Endothelial cell (in vitro differentiated cells): ENCODE data around the gene DOK6. TPM values are rescaled to one million over a fixed set of nuclear protein-coding genes. Genes with fewer than 3 reads are reported as not detected.

Source experiments
- DNase-seq: peaks from one replicate; pipeline ENCODE4 v3.0.0; 2021; ENCODE audit warnings: low spot score
- H3K27ac Mint-ChIP-seq: one replicate; pipeline ENCODE4 v1.8.0; 2021; ENCODE audit warnings: mixed read lengths, inconsistent platforms; ENCODE audit not compliant: unreplicated experiment
- H3K27me3 Mint-ChIP-seq: one replicate; pipeline ENCODE4 v1.8.0; 2021; ENCODE audit warnings: mild to moderate bottlenecking, moderate library complexity, mixed read lengths, inconsistent platforms; ENCODE audit not compliant: unreplicated experiment
- H3K36me3 Mint-ChIP-seq: one replicate; pipeline ENCODE4 v1.8.0; 2021; ENCODE audit warnings: mild to moderate bottlenecking, low read depth, mixed read lengths, inconsistent platforms; ENCODE audit not compliant: unreplicated experiment
- H3K4me1 Mint-ChIP-seq: one replicate; pipeline ENCODE4 v1.8.0; 2021; ENCODE audit warnings: mild to moderate bottlenecking, mixed read lengths, inconsistent platforms; ENCODE audit not compliant: unreplicated experiment
- H3K4me3 Mint-ChIP-seq: one replicate; pipeline ENCODE4 v1.8.0; 2021; ENCODE audit warnings: mild to moderate bottlenecking, mixed read lengths, inconsistent platforms; ENCODE audit not compliant: unreplicated experiment
- H3K9me3 Mint-ChIP-seq: one replicate; pipeline ENCODE4 v1.8.0; 2021; ENCODE audit warnings: mixed read lengths, inconsistent platforms; ENCODE audit not compliant: unreplicated experiment
- total RNA-seq: library from RNA; stranded (reverse); fragmentation: NEBNext Ultra II Directional; extraction: Animal tissue kit (Norgen Biotek cat#: 25700); gene quantifications from one replicate; pipeline ENCODE4 v1.2.1, GENCODE V29; 2021; ENCODE audit not compliant: unreplicated experiment
- TF ChIP-seq, protein P1 (sequence below): fragments of 200-600 bp; sonication (generic); IDR thresholded peaks from one replicate; pipeline ENCODE4 v1.5.0; 2021; ENCODE audit warnings: antibody characterized with exemption; ENCODE audit not compliant: unreplicated experiment

DOK6 gene
- total RNA-seq, 1 donor from 2014 or later = 2.2 TPM

DNA sequence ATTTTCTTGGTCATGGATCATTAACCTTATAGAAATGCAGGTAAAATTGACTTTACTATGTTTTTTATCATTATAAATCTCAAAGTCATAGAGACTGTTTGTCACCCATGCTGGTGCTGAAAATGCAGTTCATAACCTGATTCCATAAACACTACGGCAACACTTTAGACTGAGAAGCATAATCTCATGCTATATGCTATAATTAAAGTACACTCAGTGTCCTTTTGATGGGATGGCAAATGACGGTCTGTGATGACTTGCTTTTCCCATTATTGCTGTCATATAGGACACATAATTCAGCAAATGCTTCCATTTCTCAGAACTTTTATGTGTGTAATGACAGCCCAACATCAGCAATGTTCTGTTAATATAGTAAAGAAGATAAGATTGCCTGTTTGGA, 384.1 kb downstream of the DOK6 start:
- H3K36me3 Mint-ChIP-seq = no peaks in the 10 kb centered on the region
- no peaks in the 10 kb centered on the region for H3K9me3 Mint-ChIP-seq
- no peaks in the 10 kb centered on the region for H3K27me3 Mint-ChIP-seq
- no peak for DNase-seq
- H3K4me3 Mint-ChIP-seq = no peak overlapping the region
- no peak overlapping the region for H3K27ac Mint-ChIP-seq
- no peaks in the 10 kb centered on the region for H3K4me1 Mint-ChIP-seq
- TF ChIP-seq, protein P1, sequence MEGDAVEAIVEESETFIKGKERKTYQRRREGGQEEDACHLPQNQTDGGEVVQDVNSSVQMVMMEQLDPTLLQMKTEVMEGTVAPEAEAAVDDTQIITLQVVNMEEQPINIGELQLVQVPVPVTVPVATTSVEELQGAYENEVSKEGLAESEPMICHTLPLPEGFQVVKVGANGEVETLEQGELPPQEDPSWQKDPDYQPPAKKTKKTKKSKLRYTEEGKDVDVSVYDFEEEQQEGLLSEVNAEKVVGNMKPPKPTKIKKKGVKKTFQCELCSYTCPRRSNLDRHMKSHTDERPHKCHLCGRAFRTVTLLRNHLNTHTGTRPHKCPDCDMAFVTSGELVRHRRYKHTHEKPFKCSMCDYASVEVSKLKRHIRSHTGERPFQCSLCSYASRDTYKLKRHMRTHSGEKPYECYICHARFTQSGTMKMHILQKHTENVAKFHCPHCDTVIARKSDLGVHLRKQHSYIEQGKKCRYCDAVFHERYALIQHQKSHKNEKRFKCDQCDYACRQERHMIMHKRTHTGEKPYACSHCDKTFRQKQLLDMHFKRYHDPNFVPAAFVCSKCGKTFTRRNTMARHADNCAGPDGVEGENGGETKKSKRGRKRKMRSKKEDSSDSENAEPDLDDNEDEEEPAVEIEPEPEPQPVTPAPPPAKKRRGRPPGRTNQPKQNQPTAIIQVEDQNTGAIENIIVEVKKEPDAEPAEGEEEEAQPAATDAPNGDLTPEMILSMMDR = no peak

DNA sequence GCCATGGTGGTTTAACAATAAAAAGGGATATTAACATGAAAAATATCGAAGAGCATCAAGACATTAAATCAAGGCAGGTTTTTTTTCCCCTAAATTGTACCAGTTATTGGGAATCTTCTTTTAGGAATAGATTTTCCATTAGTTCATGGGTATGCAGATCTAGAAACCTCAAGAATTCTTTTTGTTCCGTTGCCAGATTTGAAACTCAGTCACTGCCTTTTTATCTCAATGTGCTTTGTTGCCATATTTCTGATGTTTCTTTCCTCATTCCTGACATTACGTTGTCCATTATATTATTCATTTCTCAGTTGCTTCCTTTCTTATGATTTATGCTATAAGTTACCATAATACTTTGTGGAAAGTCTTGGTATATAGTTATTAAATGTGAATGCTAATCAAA, 384.8 kb downstream of the DOK6 start:
- no peaks in the 10 kb centered on the region for H3K9me3 Mint-ChIP-seq

DNA sequence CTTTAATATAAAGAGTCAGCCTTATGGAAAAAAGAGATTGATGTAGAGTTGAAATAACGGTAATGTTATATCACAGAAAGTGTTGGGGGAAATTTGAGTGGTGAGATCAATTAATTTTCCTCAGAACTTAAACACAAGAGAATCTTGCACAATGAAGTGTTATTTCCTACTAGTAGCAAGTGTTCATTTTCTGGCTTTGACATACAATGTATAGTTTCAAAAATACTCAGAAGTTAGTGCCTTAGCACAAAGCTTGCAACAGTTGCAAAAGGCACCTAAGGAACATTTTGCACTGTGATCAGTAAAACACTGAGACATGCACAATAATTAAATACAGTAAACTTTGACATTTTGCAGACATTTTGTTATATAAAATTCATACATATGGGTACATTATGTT, 385.7 kb downstream of the DOK6 start:
- no peaks in the 10 kb centered on the region for H3K4me1 Mint-ChIP-seq
- H3K27ac Mint-ChIP-seq = no peak overlapping the region
- no peaks in the 10 kb centered on the region for H3K27me3 Mint-ChIP-seq
- no peak for DNase-seq
- H3K36me3 Mint-ChIP-seq = no peaks in the 10 kb centered on the region
- no peaks in the 10 kb centered on the region for H3K9me3 Mint-ChIP-seq
- no peak overlapping the region for H3K4me3 Mint-ChIP-seq
- TF ChIP-seq, protein P1 = no peak

More for the DNA sequence above, 384.8 kb downstream of the DOK6 start:
- H3K36me3 Mint-ChIP-seq = no peaks in the 10 kb centered on the region
- no peak for DNase-seq
- no peak overlapping the region for H3K27ac Mint-ChIP-seq
- TF ChIP-seq, protein P1 = no peak
- no peak overlapping the region for H3K4me3 Mint-ChIP-seq
- no peaks in the 10 kb centered on the region for H3K4me1 Mint-ChIP-seq
- no peaks in the 10 kb centered on the region for H3K27me3 Mint-ChIP-seq

DNA sequence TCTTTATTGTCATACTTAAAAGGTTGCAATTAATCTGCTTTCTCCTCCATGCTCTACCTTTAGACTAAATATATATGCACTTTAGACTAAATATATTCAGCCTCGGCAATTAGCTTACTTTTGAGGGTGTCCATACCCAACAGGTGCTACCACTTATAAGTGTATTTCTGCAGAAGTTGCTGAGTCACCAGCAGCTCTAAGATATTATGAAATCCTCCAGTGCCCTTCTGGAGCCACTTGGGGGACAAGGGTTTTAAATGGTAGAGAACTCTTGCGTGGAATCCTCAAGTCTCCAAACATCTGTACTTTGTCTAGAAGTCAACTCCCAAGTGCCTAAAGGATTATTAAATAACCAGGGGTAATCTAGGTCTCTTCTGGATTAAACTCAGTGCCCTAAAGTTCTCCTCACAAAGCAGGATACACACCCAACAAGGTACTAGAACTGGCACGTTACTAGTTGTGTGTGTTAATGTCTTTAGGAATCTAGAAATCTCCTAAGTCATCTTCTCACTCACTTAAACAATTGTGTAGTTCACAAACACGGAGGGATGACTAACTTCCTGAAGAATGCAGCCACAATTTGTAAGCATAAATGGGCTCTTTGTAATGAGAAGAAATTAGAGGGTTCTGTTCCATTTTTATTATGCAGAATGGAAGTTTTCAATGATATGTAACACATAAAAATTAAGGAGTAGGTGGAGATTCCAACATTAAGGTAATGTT, 387.3 kb downstream of the DOK6 start:
- H3K9me3 Mint-ChIP-seq = no peaks in the 10 kb centered on the region
- H3K27ac Mint-ChIP-seq = no peak overlapping the region
- no peaks in the 10 kb centered on the region for H3K4me1 Mint-ChIP-seq
- no peak overlapping the region for H3K4me3 Mint-ChIP-seq
- TF ChIP-seq, protein P1 = no peak
- DNase-seq = no peak
- no peaks in the 10 kb centered on the region for H3K27me3 Mint-ChIP-seq
- H3K36me3 Mint-ChIP-seq = no peaks in the 10 kb centered on the region

DNA sequence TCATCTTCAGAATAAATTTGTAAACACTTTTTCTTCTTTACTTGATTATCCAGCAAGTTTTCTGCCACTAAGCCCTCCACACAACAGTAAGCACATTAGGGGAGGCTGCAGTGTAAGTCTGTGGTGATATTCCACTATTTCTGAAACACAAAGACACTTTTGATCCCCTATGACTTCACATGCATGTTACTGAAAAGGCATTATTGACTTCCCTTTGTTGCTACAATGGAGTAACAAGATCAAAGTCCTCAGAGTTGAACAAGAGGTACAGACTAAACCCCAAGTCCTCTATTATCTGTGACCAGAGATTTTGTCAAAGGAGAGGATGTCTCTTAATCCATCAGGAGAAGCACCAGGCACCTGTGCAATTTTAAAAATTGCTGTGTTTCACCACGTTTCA, 389.1 kb downstream of the DOK6 start:
- Mint-ChIP-seq H3K27ac (no peak overlapping the region), H3K9me3 (no peaks in the 10 kb centered on the region), H3K4me3 (no peak overlapping the region)

More for the DNA sequence above, 389.1 kb downstream of the DOK6 start:
- no peak for DNase-seq
- H3K27me3 Mint-ChIP-seq = no peaks in the 10 kb centered on the region
- TF ChIP-seq, protein P1 = no peak
- H3K4me1 Mint-ChIP-seq = no peaks in the 10 kb centered on the region
- no peaks in the 10 kb centered on the region for H3K36me3 Mint-ChIP-seq
